ENCODE results near the gene TUT4.
A peak's percentile ranks its signal among the peaks of the same experiment; 100 is the strongest.

TUT4 gene

GRCh38 chr1:52559875-52560274 lies 7.0 kb upstream of the TUT4 start:
- H3K4me3 ChIP-seq (ENCODE audit: control insufficient read depth, low read depth, low read length): no peak overlapping the region
- no peak for DNase-seq (ENCODE audit: low read depth)
- TF ChIP-seq CTCF (IDR thresholded peaks at IDR 0.05; ENCODE audit: control insufficient read depth, insufficient read depth, low read depth, low read length, missing control alignments): no peak

GRCh38 chr1:52558941-52559340 lies 6.0 kb upstream of the TUT4 start:
- H3K4me3 ChIP-seq (ENCODE audit: control insufficient read depth, low read depth, low read length): no peak overlapping the region
- no peak for TF ChIP-seq CTCF (IDR thresholded peaks at IDR 0.05; ENCODE audit: control insufficient read depth, insufficient read depth, low read depth, low read length, missing control alignments)
- no peak for DNase-seq (ENCODE audit: low read depth)

- no peak for DNase-seq (ENCODE audit: low read depth)
- H3K4me3 ChIP-seq (ENCODE audit: control insufficient read depth, low read depth, low read length): no peak overlapping the region
- TF ChIP-seq CTCF (IDR thresholded peaks at IDR 0.05; ENCODE audit: control insufficient read depth, insufficient read depth, low read depth, low read length, missing control alignments): no peak
Measured at GRCh38 chr1:52556641-52557360, 3.9 kb upstream of the TUT4 start.

- no peak overlapping the region for H3K4me3 ChIP-seq (ENCODE audit: control insufficient read depth, low read depth, low read length)
- TF ChIP-seq CTCF (IDR thresholded peaks at IDR 0.05; ENCODE audit: control insufficient read depth, insufficient read depth, low read depth, low read length, missing control alignments): no peak
- DNase-seq (ENCODE audit: low read depth): no peak
Measured at GRCh38 chr1:52554756-52555155, 1.9 kb upstream of the TUT4 start.

GRCh38 chr1:52554267-52554640 lies 1.4 kb upstream of the TUT4 start:
- no peak for TF ChIP-seq CTCF (IDR thresholded peaks at IDR 0.05; ENCODE audit: control insufficient read depth, insufficient read depth, low read depth, low read length, missing control alignments)
- no peak overlapping the region; the same call in 1 of the 2 replicates for H3K4me3 ChIP-seq (ENCODE audit: control insufficient read depth, low read depth, low read length)
- no peak for DNase-seq (ENCODE audit: low read depth)

- H3K4me3 ChIP-seq (ENCODE audit: control insufficient read depth, low read depth, low read length): peak overlapping the region; percentile 85
- no peak for TF ChIP-seq CTCF (IDR thresholded peaks at IDR 0.05; ENCODE audit: control insufficient read depth, insufficient read depth, low read depth, low read length, missing control alignments)
- peak; percentile 45 for DNase-seq (ENCODE audit: low read depth)
Measured at GRCh38 chr1:52553362-52554266, 722 bp upstream of the TUT4 start.
